ENCODE measurements around the gene MLLT10.
A peak's percentile ranks its signal among the peaks of the same experiment; 100 is the strongest.

MLLT10 gene

DNA sequence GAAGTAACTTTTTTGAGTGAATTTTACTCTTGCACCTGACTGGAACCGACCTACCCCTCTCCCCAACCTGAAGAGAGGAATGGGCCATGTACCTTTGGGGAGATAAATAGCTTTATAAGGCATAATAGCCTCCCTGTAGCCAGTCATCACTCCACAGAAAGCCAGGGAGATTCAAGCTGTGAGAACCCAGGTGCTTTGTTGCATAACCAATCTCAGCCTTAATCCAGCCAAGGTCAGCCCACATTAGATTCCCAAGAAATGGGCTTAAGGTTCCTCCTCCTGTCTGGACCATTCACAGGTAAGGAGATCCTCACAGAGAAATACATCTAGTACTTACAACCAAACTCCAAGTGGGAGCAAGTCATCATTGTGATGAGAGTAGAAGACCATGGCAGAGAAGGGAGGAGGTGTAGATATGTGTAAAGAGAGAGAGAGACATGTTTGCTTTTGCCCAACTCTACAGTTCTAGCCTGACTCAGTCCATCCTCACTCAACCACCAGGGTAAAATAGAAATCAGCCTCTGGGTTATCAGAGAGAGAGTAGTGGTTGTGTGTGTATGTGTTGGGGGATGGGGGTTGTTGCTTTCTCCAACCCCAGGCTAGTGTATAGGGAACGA, 32.2 kb upstream of the MLLT10 start:
- DNase-seq (ENCODE audit: low spot score): no peak

DNA sequence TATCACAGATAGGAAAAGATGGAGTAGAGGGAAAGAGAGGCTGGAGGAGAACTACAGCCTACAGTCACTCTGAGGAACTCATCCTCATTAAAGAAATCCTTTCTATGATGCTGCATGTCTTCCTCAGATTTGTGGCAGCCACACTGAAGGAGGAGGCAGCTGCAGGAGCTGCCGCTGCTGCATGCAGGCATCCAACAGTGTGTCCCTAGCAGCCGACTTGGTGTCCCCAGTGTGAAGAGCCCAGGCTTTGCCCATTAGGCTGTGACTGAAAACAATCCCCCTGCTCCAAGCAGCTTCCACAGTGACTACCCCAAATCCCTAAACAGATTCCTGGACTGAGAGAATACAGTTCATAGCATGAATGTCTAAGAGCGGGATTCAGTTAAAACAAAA, 31.7 kb upstream of the MLLT10 start:
- DNase-seq (ENCODE audit: low spot score): no peak

DNA sequence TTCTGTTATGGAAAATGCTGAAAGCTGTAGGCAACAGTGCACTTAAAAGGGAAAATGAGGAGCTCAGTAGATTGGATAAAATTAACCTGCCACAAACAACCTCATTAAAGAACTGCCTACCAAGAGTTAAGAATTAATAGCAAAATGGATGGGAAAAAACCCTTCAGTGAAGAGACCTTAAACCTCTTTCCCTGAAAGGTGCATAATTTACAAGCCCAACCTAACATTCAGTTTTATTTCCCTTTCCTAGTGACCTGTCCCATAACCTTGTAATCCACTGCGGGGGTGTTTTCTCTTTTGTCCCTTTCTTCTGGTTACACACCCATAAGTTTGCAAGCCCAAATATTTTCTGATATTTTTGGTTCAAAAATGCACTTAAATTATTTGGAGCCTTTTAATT, 30.5 kb upstream of the MLLT10 start:
- DNase-seq (ENCODE audit: low spot score): no peak

DNA sequence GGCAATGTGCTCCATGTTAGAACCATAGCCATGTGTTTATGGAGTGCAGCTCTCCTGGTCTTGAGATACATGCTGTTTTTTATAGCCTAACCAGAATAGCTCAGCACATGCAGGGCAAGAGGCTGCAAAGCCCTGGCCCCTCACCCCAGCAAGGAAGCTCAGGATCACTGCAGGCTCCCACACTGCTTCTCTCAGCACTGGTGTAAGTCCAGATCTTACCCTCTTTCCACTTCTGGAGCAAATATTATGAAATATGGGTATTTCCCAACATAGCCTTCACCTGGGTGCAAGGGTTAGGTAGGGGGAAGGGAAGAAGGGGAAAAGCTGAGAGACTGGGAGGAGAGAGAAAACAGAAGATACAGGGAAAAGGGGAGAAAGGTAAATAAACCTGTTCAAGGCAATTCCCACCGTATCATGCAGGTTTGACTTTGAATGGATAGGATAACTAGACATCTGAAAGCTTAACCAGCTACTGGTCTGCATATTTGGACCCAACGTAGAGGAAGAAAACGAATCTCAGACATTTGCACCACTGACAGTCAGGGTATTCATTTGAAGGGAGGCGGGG, 28.2 kb upstream of the MLLT10 start:
- no peak for DNase-seq (ENCODE audit: low spot score)

DNA sequence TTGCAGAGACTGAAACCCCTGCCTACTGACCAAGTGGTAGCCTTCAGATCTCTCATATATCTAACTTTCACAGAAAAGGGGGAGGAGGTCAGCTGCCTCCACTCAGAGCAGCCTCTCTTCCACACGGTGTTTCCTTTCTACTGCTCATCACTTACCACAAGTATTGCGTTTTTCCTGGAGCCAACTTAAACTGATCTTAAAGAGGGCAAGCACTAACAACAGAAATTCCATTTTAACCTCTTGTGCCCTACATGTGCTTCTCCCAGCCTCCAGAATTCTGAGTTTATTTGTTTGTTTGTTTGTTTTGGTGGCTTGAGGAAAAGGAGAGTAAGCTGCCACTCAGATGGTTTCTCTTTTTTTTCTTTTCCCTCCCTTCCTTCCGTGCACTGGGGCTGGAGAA, 27.7 kb upstream of the MLLT10 start:
- DNase-seq (ENCODE audit: low spot score): no peak

DNA sequence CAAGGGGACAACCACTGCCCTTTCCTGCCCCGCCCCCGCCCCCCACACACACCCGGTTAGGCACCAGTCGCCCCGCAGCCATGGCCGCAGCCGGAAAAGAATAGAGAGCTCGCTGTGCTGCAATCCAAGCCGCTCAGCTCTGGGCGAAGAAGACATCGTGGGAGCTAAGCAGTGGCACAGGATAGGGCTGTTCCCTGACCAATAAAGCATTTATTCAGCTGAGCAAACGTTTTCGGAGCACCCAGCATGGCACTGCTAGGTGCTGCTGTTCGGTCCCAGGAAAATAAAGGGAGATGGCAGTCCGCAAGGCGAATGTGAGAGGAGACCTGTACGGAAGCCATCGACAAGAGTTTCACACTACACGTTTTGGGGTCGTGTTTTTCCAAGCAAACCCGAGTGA, 26.9 kb upstream of the MLLT10 start:
- DNase-seq (ENCODE audit: low spot score): no peak

DNA sequence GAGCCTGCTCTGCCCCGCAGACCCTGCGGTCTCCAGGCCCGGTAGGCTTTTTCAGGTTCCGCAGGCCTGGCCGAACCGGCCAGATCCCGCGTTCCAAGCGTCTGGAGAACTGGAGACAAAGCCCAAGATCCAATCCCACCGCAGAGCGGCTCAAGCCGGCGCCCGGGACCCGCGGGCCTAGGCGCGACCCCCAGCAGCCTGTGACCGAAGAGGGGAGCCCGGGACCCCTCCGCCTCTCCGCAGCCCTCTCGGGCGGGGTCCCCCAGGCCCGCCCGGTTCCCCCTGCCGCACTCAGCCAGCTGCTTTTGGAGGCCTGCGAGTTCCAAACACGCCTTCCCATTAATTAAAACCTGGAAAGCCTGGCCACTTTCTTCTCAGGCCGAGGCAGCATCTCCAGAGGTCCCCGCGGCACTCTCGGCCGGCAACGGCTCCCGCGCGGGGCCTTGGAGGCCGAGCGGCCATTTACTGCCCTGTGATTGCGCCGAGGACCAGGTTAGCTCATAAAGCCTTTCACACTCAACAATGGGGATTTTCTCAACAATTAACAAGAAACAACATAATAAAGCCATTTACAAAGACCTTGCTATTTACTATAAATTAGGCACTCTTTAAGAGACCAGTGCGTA, 25.2 kb upstream of the MLLT10 start:
- DNase-seq (ENCODE audit: low spot score): no peak

DNA sequence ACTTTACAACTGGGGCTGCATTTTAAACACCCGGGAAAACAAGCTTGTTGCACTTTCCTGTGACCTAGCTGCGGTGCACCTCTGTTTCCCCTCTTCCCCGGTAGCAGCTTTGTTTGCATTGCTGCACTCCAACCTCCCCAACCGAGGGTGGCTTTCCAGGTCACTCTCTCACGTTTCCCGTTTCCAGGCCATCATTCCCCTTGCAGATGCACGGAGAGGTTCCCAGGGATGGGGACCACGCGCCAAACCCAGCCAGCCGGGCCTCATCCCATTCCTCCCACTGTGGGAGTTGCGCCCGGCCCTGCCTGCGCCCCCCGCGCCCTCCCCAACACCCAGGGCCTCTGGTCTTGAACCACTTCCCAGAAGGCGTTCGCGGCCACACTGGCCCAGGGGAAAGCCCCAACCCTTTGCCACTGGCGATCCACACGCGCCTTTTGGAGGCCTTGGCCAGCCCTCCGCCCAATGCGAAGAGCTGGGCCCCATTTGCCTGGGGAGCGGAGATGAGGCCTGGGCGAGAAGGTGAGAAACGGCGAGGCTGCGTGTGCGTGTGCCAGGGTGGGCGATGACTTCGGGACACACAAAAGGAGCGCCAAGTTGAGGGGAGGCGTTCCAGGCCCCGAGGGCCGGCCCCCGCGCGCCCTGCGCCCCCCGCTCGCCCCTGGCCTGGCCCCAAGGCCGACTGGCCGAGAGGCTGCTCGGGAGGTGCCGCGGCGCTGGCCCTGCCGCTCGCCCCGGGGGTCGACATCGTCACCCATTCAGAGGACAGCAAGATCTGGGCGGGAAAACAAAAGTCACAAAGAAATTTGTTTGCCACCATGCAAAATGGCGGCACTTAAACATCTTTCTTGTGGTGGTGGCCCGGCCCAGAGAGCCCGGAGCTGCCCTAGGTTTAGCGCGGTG, 24.4 kb upstream of the MLLT10 start:
- DNase-seq (ENCODE audit: low spot score): no peak

DNA sequence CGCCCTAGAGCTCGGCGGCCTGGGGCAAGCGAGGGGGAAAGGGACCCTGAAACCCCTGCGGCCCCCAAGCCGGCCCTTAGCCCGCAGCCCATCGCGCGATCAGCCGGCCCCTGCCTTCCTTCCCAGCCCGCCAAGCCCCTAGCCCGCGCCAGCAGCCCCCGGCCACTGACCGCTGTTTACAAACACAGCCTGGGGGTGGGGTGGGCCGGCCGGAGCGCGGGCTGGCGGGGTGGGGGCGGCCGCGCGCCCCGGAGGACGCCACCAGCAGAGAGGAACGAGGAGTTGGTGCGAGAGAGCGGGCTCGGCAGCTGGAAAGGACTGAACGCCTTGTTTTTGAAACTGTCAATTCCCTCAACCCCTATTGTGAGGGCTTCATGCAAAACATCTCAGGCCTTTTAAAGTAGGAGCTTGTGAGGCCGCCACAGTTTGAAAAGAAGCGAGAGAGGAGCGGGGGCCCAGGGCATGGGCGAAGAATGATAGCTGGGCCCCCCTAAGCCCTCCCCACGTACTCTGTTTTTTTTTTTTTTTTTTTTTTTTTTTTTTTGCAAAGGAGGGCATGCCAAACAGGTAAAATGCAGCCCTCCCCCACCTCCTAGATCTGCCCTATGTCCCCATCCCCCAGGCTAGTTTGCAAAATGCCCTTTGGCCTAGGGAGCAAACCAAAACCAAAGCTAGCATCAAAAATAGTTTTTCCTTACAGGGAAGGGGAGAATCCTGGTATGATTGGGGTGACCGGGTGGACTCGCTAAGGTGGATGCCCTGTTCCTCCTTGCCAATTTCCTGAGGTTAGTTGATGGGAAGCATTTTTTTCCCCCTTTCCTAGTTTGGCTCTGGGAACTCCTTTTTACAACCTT, 23.6 kb upstream of the MLLT10 start:
- no peak for DNase-seq (ENCODE audit: low spot score)

DNA sequence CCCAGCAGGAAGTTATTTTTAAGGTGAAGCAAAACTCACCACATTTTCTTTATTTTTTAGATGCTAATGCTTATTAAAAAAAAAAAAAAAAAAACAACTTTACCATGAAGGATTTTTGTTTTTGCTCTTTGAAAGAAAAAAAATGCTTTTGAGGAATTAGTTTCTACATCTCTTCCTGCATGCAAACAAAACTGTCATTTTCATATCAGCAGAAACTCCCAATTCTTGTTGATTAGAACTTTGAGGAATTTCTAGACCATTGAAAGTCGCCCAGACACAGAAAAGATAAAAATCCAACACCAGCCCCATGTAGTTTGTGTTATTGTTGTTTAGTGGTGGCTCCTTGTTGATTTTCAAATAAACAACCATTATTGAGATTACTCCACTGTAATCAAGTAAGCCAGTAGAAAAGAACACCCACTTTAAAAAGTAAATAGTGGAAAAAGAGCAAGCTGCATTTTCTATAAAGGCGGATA, 22.9 kb upstream of the MLLT10 start:
- DNase-seq (ENCODE audit: low spot score): no peak

DNA sequence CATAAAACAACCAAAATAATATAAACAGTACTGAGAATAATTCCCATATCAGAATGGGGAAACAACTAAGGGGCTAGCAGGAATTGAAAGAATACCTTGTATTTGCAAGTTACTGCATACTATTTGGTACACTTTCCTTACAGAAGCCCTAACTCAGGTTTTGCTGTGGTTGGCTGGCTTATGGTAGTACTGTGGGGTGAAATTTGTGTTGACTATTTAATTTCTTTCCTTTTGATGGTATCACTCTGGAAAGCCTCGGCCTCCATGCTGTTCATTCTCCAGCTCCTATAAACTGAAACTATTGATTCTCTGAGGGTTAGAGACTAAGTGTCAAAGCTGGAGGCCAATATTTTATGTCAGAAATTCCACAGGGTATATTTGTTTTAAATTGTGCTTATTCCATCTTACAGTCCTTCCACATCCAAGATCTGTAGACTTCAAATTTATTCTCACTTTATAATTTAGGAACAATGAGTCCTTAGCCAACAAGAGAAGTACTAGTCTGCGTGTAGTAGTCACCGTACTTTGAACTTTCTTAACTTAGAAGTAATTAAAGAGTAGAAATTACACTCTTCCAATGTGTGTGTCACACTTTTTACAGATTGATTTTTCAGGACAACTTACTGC, 22.0 kb upstream of the MLLT10 start:
- no peak for DNase-seq (ENCODE audit: low spot score)

DNA sequence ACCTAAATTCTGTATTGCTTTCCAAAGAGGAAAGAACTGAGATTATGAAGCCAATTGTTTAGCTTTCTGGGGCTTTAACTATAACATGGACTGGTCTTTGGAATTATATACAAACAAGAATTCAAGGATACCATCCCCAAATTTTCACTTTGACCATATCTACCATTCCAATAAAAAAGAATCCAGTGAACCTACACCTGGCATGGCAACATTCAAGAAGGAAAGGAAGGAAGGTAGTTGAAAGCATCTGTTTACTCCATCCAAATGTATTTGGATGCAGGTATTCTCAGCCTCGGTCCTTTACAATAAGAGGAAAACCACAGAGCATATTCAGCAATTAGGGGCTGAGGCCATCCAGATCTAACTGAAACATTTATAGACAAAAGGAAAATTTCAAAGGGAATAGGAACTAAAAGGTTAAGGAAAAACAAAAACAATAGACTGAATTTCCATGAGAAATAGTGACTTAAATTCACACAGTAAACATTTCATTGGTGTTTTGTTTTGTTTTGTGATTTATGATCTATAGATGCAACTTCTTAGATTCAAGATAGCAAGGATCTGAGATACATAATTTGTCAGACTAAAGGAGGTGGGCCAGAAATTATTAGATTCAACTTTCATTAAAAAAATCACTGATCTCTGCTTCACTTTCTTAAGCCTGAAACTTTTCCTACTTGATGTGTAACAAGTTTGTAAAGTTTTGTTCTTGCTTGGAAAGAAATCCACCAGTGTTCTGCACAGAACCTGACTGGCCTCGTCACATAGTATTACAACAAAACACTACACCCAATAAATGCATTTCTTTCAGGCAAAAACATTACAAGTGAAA, 21.2 kb upstream of the MLLT10 start:
- no peak for DNase-seq (ENCODE audit: low spot score)

DNA sequence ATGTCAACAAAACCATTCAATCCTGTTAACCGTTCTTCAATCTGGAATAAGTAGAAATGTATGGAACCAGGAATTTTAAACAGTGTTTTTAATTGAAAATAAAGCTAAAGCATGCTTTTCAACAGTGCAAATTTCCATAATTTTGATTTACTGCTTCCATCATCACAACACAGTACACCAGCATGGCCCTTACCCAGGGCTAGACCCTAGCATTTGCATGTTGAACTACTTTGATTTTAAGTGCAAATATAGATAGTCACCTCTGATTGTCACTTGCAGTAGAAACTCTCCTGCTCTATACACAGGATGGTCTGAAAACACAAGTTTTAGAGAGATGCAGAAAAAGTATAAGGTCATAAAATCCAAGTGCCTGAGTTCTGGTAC, 20.6 kb upstream of the MLLT10 start:
- DNase-seq (ENCODE audit: low spot score): no peak

DNA sequence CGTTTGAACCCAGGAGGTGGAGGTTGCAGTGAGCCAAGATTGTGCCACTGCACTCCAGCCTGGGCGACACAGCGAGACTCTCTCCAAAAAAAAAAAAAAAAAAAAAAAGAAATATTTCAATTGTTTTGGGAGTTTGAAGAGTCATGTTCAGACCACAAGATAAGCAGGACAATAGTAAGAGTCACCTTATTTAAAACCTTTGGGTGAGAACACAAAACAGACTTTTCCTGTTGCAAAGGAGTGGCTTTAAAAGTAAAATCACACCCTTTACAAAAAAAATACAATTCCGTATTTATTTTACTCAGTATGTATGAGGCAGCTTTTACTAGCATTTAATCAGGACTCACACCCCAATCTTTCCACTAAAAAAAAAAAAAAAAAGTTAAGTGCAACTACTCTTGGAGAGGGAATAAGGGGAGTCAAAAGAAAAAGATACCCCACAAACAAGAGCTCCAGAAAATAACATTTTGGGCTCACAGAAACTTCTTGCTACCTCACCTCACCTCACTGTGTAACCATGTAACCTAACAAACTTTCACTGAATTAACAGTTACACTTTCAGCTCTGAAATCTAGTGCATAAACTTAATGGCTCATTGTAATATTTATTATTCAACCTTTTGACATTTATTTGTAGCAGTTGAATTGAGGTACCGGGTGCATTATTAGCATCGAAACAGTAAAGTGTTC, 19.8 kb upstream of the MLLT10 start:
- DNase-seq (ENCODE audit: low spot score): no peak

DNA sequence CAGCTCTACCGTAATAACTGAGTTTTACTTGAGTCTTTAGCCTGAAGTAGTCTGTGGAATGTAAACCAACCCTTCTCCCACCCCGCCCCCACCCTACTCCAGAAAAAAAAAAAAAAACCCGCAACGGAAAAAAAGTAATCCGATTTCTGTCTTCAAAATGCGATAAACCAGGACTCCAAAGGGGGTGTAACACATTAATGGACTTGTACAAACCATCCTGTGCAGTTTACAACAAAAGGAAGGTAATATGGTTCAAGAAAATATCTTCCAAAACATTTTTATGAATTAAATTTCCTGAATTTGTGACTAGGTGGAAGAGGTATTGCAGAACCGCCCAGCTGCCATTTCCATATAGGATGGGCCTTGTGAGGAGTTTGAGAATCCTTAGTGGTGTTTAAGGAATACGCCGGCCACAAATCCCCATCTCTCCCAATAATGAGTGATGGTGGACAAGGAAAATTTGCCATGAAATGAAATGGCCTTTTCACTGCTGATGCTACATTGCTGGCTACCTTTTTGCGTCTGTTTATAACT, 19.1 kb upstream of the MLLT10 start:
- no peak for DNase-seq (ENCODE audit: low spot score)

DNA sequence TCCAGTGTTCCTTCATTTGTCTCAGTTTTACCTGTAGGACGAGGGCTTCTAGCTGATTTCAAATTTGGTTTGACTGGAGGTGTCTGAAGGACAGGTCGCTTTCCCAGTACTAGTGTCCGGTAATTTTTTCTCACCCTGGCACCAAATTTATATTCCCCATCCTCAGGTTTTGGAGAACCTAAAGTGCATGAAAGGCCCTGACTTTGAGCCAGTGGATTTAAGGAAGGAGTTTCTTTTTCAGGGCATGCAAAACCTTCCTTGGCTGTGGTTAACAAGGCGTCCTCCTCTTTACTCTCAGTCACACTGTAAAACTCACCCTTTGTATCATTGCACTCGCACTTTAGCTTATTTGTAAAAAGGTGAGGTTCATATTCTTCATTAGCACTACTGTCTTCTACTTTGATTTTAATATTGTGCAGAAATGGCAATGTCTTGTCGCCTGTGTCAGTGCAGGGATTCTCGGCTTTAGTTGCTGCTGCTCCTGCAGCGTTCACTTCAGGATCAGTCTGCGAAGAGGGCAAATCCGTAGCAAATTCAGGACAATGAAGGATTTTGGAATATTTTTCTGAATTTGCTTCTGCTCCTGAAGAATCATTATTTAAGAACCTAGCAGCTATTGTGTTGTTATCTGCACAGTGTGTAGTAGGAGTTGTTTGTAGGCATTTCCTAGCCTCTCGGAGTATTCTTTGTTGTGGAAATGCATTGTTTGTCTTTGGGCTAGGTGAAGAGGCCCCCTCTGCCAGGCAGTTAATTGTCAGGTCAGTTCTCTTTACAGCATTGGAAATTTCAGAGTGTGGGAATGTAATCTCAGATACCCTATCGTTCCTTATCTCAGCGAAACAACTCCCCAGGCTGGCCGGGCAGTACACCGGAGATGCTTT, 18.4 kb upstream of the MLLT10 start:
- no peak for DNase-seq (ENCODE audit: low spot score)

DNA sequence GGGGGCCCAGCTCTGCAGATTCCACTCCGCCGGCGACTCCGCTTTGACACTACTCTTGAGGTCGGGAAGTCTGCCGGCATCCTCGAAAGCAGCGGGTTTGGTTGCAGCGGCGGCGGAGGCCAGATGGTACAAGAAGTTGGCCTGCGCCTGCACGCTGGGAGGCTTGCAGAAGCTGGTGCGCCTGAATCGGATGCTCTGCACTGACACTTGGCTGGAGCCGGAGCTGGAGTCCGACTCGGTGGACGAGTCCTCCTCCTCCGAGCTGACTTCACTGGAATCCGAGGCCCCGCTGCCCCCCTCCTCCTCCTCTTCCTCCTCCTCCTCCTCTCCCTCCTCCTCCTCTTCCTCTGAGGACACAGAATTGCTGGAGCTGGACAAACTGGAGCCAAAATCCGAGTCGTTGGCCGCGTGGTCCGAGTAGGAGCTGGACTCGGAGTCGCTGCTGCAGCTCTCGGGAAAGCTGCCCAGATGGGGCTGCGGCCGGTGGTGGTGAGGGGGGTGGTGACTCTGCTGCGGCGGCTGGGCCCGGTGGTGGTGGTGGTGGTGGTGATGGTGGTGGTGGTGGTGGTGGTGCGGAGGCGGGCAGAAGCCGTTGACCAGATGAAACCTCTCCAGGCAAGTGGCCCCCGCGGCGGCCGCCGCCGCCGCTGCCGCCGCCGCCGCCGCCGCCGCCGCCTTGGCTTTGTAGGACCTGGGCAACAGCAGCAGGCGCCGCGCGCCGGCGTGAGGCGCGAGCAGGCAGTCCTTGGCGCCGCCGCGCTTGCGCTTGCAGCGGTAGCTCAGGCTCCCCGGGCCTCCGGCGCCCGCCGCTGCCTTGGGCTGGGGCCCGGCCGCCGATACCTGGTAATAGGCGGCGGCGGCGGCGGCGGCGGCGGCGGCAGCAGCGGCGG, 17.5 kb upstream of the MLLT10 start:
- peak; percentile 60 for DNase-seq (ENCODE audit: low spot score)
